RWPE1 (cell line): ENCODE measurements around the gene CAPSL.

ENCODE experiments used
- CTCF ChIA-PET: fragments of 350-600 bp; sonication (Branson Sonifier 250); formaldehyde crosslinking; extraction: SDS; loops from one replicate; lab custom pipeline; 2021; lab: Yijun Ruan, JAX
- POLR2A ChIA-PET: fragments of 400-600 bp; formaldehyde crosslinking; extraction: SDS; loops from one replicate; lab custom pipeline; 2020; ENCODE audit warnings: antibody characterized with exemption; ENCODE audit not compliant: low non-redundant PET; lab: Yijun Ruan, JAX
- DNase-seq: peaks from one replicate; pipeline ENCODE4 v3.0.0; 2012; ENCODE audit warnings: low spot score
- H3K27ac ChIP-seq: fragments of 450-650 bp; 2 replicates; pipeline ENCODE4 v1.5.1; 2017
- CTCF ChIP-seq: fragments of 450-650 bp; conservative IDR thresholded peaks from 2 replicates; pipeline ENCODE4 v1.5.1; 2017; ENCODE audit warnings: low read depth, mild to moderate bottlenecking

Gene CAPSL

GRCh38 chr5:35887321-35888100 lies 50.9 kb downstream of the CAPSL start:
- ChIA-PET POLR2A (no interaction called here), CTCF (interaction anchor here (0.6 kb wide), 1 partner anchor 161 kb away, joined by 3 read pairs; no protein-coding TSS in a partner anchor)
- no peak overlapping the region for H3K27ac ChIP-seq

GRCh38 chr5:35886381-35886780 lies 52.0 kb downstream of the CAPSL start:
- no peak for TF ChIP-seq CTCF
- H3K27ac ChIP-seq: no peak overlapping the region
- POLR2A ChIA-PET: no interaction called here
- no peak for DNase-seq
- CTCF ChIA-PET: no interaction called here

More at GRCh38 chr5:35887321-35888100, 50.9 kb downstream of the CAPSL start:
- no peak for DNase-seq
- TF ChIP-seq CTCF: no peak

- H3K27ac ChIP-seq: no peak overlapping the region
- ChIA-PET POLR2A (no interaction called here), CTCF (no interaction called here)
- no peak for TF ChIP-seq CTCF
- DNase-seq: no peak
These were observed 53.6 kb downstream of the CAPSL start for GRCh38 chr5:35884773-35885172.

- no peak for TF ChIP-seq CTCF
- CTCF ChIA-PET: no interaction called here
- H3K27ac ChIP-seq: no peak overlapping the region
- peak; percentile 82 for DNase-seq
- POLR2A ChIA-PET: no interaction called here
These were observed 54.1 kb downstream of the CAPSL start for GRCh38 chr5:35884191-35884769.

- H3K27ac ChIP-seq: no peak overlapping the region
- CTCF ChIA-PET: interaction anchor here (0.7 kb wide), 1 partner anchor 152 kb away, joined by 9 read pairs; no protein-coding TSS in a partner anchor
- POLR2A ChIA-PET: no interaction called here
- TF ChIP-seq CTCF: no peak
- DNase-seq: no peak
These were observed 56.7 kb downstream of the CAPSL start for GRCh38 chr5:35881758-35882157.

GRCh38 chr5:35880156-35880555 lies 58.3 kb downstream of the CAPSL start:
- DNase-seq: no peak
- no peak for TF ChIP-seq CTCF
- ChIA-PET CTCF (interaction anchor here (0.7 to 1.2 kb wide), 2 partner anchors 46 to 233 kb away, joined by 4 to 5 read pairs; no protein-coding TSS in a partner anchor), POLR2A (no interaction called here)
- H3K27ac ChIP-seq: no peak overlapping the region
